GM21381 (cell line): ENCODE results near the gene ZCCHC2.
A peak's percentile ranks its signal among the peaks of the same experiment; 100 is the strongest.

ENCODE experiments used
- ATAC-seq: cut with Tn5 transposase; IDR thresholded peaks from one replicate; pipeline ENCODE4 v1.9.1; 2021; ENCODE audit warnings: mild to moderate bottlenecking, moderate library complexity; ENCODE audit not compliant: unreplicated experiment

Gene ZCCHC2

GRCh38 chr18:62574776-62575175 lies 52.0 kb downstream of the ZCCHC2 start:
- no peak for ATAC-seq

- ATAC-seq = no peak
These were observed 53.4 kb downstream of the ZCCHC2 start for GRCh38 chr18:62576271-62576670.

DNA sequence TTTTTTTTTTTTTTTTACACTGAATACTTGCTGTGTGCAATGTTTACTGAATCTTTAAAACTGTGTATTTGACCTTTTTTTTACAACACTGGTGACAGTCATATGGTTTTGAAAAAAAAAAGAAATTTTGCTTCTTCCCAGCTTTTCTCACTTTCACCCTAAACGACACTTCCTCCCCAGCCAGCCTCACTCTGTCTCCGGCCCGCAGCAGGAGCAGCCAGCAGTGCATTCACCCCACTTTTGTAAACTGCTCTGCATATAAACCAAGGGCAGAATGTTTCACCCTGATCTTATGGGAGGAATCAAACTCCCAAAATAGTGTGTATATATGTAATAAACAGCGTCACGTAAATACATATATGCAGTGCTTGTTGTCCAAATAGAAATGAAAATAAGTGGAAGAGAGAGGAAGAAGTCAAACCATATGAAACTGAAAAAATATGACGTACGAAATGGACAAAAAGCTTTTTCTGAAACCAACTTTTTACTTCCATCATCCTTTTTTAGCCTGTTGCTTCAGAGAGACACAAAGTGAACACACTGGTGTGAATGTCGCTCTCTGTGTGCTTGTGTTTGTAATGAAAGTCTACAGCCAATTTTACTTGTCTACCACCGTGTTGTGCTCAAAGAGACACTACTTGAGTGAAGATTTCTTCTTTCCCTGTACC lies 54.2 kb downstream of the ZCCHC2 start:
- peak; percentile 55 for ATAC-seq

- no peak for ATAC-seq
These were observed 54.9 kb downstream of the ZCCHC2 start for GRCh38 chr18:62577765-62578164.

DNA sequence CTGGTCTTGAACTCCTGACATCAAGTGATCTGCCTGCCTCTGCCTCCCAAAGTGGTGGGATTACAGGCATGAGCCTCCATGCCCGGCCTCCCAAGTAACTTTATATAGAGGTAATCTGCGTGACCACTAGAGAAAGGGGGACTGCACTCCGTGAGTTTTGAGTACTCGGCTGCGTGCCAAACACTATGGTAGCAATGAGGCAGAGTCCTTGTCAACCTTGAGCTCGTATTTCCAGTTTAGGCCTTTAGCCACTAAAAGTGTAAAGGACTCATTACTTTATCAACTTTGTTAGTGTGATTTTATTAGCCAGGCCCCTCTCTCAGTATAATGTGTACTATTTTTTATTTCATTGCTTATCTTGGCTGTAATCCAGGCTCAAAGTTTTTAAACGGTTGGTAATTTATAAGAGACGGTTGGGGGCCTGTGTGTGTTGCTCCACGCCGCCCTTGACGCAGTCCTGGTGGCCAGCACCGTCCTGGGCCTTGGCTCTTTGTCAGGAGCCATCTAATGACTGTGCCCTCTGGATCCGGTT lies 56.2 kb downstream of the ZCCHC2 start:
- no peak for ATAC-seq

DNA sequence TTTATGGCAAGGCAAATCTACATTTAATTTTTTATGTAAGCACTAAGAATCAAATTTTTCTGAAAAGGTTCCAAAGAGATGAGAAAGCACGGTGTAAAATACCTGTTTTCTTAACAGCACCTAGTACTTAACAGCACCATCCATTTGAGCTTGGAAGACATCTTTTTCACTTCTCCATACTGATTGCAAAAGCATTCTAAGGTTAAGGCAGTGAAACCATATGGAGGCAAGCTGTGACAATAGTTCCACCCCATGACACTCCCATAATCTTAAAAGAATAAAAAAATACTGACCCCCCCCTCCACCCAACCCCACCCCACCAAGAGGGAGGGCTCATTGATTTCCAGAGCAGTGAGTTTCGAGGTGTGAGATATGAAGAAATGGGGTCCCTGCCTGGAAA lies 60.6 kb downstream of the ZCCHC2 start:
- ATAC-seq = no peak

DNA sequence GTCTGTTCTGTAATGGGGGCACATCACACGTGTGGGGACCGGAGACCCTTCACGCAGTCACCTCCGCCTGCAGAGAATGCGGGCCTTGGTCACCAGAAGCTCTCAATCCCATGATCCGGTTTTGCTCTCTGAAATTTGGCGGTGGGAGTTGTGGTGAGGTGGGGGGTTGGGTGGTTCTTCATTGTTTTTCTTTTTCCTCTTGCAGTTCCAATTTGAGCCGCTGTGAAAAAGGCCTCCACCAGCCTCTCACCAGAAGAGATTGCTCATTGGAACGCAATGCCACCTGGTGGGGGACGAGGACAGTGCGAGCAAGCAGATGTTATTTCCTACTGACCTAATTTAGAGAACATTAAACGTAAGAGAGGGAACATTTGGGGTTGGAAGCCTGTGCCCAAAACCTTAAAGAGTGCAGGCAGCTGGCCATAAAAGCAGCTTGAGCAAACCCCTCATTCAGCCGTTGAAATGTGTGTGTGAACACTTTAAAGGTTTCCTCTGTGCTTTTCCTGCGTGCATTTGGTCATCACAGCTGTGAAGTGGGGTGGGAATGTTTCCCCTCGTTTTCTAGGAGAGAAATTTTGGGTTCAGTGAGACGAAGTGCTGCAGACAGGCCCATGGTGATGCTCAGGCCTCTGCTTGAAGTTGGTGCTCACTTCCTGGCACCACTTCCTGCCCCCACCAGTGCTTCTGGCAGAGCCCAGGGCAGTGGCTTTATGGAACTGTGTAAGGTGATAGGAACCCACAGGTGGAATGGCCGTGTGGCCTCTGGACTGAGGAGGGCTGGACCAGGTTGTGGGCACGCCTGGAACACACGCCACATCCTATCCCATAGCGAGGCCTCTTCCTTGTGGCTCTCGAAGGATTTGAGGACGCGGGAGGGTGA lies 61.7 kb downstream of the ZCCHC2 start:
- ATAC-seq = peak; percentile 76

GRCh38 chr18:62585274-62586150 lies 62.7 kb downstream of the ZCCHC2 start:
- ATAC-seq = peak; percentile 28

DNA sequence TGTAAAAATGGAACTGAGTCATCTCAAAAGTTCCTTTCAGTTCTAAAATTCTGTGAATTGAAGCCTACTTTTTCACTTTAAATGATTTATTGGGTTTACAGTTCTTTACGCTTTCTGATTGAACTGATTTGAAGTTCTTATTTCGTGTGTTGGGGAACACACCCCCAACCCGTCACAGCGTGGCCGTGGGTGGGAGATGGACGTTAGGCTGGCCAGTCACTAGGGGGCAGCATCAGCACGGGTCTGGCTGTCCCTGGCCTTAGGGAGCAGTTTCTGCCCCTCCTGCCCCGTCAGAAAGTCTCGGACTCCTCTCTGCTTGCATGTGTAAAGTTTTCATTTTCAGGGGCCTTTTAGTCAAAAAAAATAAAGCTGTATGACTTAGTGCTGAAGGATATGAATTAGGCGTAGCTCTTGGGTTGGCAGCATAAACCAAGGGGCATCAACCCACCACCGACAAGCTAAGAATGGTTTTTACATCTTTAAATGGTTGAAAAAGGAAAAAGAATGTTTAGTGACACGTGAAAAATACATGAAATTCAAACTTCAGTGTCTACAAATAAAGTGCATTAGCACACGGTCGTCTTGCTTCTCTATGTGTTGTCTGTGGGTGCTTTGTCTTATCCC lies 63.4 kb downstream of the ZCCHC2 start:
- peak; percentile 79 for ATAC-seq

DNA sequence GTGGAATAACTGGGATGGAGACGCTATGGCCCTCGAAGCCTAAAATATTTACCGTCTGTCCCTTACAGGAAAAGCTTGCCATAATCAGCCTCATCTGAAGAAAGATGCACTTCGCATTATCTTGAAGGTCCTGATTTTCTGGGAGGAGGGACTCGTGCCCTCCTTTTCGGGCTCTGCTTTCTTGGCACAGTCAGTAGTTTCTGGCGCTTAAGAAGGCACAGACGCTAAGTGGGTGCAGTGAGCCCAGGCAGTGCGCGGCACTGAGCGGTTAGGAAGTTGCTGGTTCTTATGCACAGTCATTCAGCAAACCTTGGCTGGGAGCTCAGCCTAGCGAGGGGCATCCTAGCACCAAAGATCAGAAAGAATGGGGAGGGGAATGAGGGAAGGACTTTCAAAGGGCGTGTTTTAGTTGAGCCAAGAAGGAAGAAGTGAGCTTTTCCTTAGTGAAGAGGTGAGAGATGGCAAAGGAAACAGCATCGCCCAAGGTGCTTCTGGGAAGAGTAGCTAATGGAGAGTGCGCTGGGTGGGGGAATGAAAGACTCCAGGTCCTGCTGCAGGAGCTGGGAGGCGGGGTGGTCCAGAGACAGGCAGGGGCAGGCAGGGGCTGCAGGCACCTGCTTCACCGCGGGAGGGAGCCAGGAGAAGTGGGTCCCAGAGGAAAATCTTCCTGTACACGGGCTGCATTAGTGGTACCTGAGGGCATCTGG lies 64.1 kb downstream of the ZCCHC2 start:
- no peak for ATAC-seq

DNA sequence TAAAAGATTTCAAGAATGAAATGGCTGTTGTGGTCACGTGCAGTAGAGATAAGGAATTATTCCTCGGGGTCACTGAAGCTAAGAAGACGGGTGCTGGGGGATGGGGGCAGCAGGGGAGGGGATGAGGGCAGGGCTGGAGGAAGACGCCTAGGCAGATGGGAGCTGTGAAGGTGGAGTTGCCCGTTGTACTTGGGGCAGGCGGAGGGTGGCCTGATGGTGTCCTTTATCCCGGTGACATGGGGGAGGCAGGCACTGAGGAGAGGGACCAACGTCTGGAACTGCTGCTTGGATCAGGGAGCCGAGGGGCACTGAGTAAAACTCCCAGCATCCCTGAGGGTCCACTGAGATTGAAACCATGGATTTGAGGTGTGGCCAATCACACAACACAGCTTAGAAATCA lies 64.9 kb downstream of the ZCCHC2 start:
- no peak for ATAC-seq

- no peak for ATAC-seq
These were observed 65.4 kb downstream of the ZCCHC2 start for GRCh38 chr18:62588217-62588616.

- no peak for ATAC-seq
These were observed 68.2 kb downstream of the ZCCHC2 start for GRCh38 chr18:62590799-62591590.

GRCh38 chr18:62596145-62597005 lies 73.5 kb downstream of the ZCCHC2 start:
- ATAC-seq = no peak

- no peak for ATAC-seq
These were observed 79.0 kb downstream of the ZCCHC2 start for GRCh38 chr18:62601871-62602270.

DNA sequence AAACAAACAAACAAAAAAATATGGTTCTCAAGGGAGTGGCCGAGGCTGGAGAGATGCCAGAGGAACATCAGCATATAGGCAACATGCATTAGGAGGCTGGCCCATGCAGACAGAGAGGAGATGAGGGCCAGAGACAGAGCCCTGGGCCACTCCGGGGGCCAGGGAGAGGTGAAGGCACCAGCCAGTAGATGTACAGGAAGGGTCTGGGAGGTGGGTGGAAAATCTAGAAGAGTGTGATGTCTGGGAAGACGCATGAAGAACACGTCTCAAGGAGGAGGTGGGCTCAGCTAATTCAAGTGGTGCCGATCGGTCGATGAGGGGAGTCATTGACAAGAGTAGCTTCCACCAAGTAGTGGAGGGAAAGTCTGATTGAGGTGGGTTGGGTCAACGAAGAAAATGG lies 79.9 kb downstream of the ZCCHC2 start:
- no peak for ATAC-seq

GRCh38 chr18:62603211-62603610 lies 80.4 kb downstream of the ZCCHC2 start:
- no peak for ATAC-seq

GRCh38 chr18:62603979-62604378 lies 81.2 kb downstream of the ZCCHC2 start:
- no peak for ATAC-seq
